H1 (cell line): ENCODE measurements around the gene TEX2. TPM values are rescaled to one million over a fixed set of nuclear protein-coding genes. Genes with fewer than 3 reads are reported as not detected.
A peak's percentile ranks its signal among the peaks of the same experiment; 100 is the strongest.

Experiments
- CTCF ChIA-PET: fragments of 300-600 bp; sonication (Branson Sonifier 250); formaldehyde crosslinking; loops from one replicate; lab custom pipeline; 2021; ENCODE audit not compliant: partially characterized antibody; lab: Charles Lee
- POLR2A ChIA-PET: fragments of 300-600 bp; sonication (Branson Sonifier 250); formaldehyde crosslinking; loops from one replicate; lab custom pipeline; 2021; ENCODE audit warnings: inconsistent platforms; ENCODE audit not compliant: partially characterized antibody; lab: Charles Lee
- DNase-seq, 2 experiments: peaks; one replicate each; pipeline versions ENCODE4 v3.0.0 to v3.0.0-alpha.2; 2010 to 2022; ENCODE audit warnings: low spot score in 2 of 2, low read depth in 1 of 2, mixed read lengths in 1 of 2
- FAIRE-seq: peaks from 2 replicates; lab custom pipeline; 2011; peaks lifted over from hg19 to GRCh38; lab: Jason Lieb, UNC
- H2AFZ ChIP-seq: 2 replicates; pipeline ENCODE4 v1.8.1; 2012; ENCODE audit warnings: low read length, inconsistent platforms
- H2AK5ac ChIP-seq: 2 replicates; pipeline ENCODE4 v1.6.1; 2013; ENCODE audit warnings: low read depth, low read length
- H2BK120ac ChIP-seq: replicated peaks from 2 replicates; pipeline ENCODE3; 2013; ENCODE audit warnings: low read depth, low read length, inconsistent platforms
- H2BK12ac ChIP-seq: 2 replicates; pipeline ENCODE4 v1.6.1; 2013; ENCODE audit warnings: low read depth, low read length
- H2BK15ac ChIP-seq: 2 replicates; pipeline ENCODE4 v1.6.1; 2013; ENCODE audit warnings: low read length
- H2BK20ac ChIP-seq: 2 replicates; pipeline ENCODE4 v1.6.1; 2013; ENCODE audit warnings: low read length
- H2BK5ac ChIP-seq: 2 replicates; pipeline ENCODE4 v1.6.1; 2013; ENCODE audit warnings: low read depth, low read length
- H3K14ac ChIP-seq: 2 replicates; pipeline ENCODE4 v1.6.1; 2013; ENCODE audit warnings: inconsistent platforms; ENCODE audit not compliant: insufficient read length
- H3K18ac ChIP-seq: 2 replicates; pipeline ENCODE4 v1.6.1; 2013; ENCODE audit warnings: low read length; ENCODE audit errors: extremely low read depth
- H3K23ac ChIP-seq: 2 replicates; pipeline ENCODE4 v1.6.1; 2013; ENCODE audit warnings: inconsistent platforms; ENCODE audit not compliant: insufficient read length
- H3K23me2 ChIP-seq: 2 replicates; pipeline ENCODE4 v1.6.1; 2013; ENCODE audit warnings: low read depth, low read length
- H3K27ac ChIP-seq: 2 replicates; pipeline ENCODE4 v1.6.1; 2011; ENCODE audit warnings: low read depth, low read length, inconsistent platforms
- H3K27me3 ChIP-seq, 4 experiments: replicated peaks in 1 of 4; 1 replicate in 1 of 4; 2 replicates in 3 of 4; pipeline versions ENCODE4 v1.6.1 to v1.8.1; 2011 to 2013; ENCODE audit warnings: low read length in 3 of 4, mild to moderate bottlenecking in 3 of 4, inconsistent platforms in 2 of 4, mixed read lengths in 2 of 4, moderate library complexity in 1 of 4; ENCODE audit not compliant: control insufficient read depth in 3 of 4, insufficient read depth in 3 of 4; ENCODE audit errors: extremely low read depth in 1 of 4
- H3K36me3 ChIP-seq, 4 experiments: 2 replicates each; pipeline versions ENCODE4 v1.6.1 to v1.8.1; 2011 to 2013; ENCODE audit warnings: mild to moderate bottlenecking in 4 of 4, low read length in 3 of 4, moderate library complexity in 2 of 4, control low read depth in 1 of 4, inconsistent platforms in 1 of 4; ENCODE audit not compliant: insufficient read depth in 4 of 4, control insufficient read depth in 2 of 4
- H3K4ac ChIP-seq: replicated peaks from 2 replicates; pipeline ENCODE3; 2013; ENCODE audit warnings: low read length, low read depth, mixed read lengths, inconsistent platforms; ENCODE audit not compliant: insufficient read length
- H3K4me1 ChIP-seq, 4 experiments: replicated peaks in 1 of 4; 1 replicate in 1 of 4; 2 replicates in 3 of 4; pipeline versions ENCODE4 v1.6.1 to v1.8.1; 2011 to 2013; ENCODE audit warnings: low read length in 3 of 4, inconsistent platforms in 2 of 4, mixed read lengths in 1 of 4; ENCODE audit not compliant: insufficient read depth in 4 of 4, control insufficient read depth in 3 of 4
- H3K4me2 ChIP-seq, 2 experiments: 2 replicates each; pipeline versions ENCODE4 v1.6.1 to v1.8.1; 2011 to 2013; ENCODE audit warnings: low read depth in 2 of 2, low read length in 2 of 2, control low read depth in 1 of 2, inconsistent platforms in 1 of 2, mild to moderate bottlenecking in 1 of 2; ENCODE audit not compliant: insufficient read depth in 1 of 2
- H3K4me3 ChIP-seq, 4 experiments: fragments of 200-600, 300-600 bp in 1 of 4; sonication (generic), shearing (Covaris generic), sonication (Bioruptor Twin) in 1 of 4; 2 replicates each; pipeline versions ENCODE4 v1.5.1 to v1.8.1; 2011 to 2016; ENCODE audit warnings: low read length in 4 of 4, low read depth in 3 of 4, control low read depth in 2 of 4, inconsistent platforms in 2 of 4, mild to moderate bottlenecking in 2 of 4, mixed read lengths in 1 of 4, moderate library complexity in 1 of 4; ENCODE audit not compliant: insufficient read depth in 2 of 4; ENCODE audit errors: extremely low read depth in 1 of 4
- H3K56ac ChIP-seq: replicated peaks from 2 replicates; pipeline ENCODE3; 2013; ENCODE audit warnings: low read depth, mild to moderate bottlenecking, mixed read lengths, low read length, inconsistent platforms; ENCODE audit not compliant: insufficient read length
- H3K79me1 ChIP-seq: 2 replicates; pipeline ENCODE4 v1.6.1; 2013; ENCODE audit warnings: low read depth, low read length, control low read depth
- H3K79me2 ChIP-seq, 2 experiments: 2 replicates each; pipeline versions ENCODE4 v1.6.1 to v1.8.1; 2012 to 2013; ENCODE audit warnings: low read length in 2 of 2, mild to moderate bottlenecking in 2 of 2, inconsistent platforms in 1 of 2; ENCODE audit not compliant: insufficient read depth in 2 of 2, control insufficient read depth in 1 of 2
- H3K9ac ChIP-seq, 4 experiments: replicated peaks in 1 of 4; 1 replicate in 1 of 4; 2 replicates in 3 of 4; pipeline versions ENCODE4 v1.6.1 to v1.8.1; 2011 to 2013; ENCODE audit warnings: low read depth in 3 of 4, low read length in 3 of 4, control low read depth in 2 of 4, mild to moderate bottlenecking in 2 of 4, moderate library complexity in 2 of 4, inconsistent platforms in 1 of 4; ENCODE audit errors: extremely low read depth in 1 of 4
- H3K9me3 ChIP-seq, 2 experiments: 2 replicates each; pipeline versions ENCODE4 v1.6.1 to v1.8.1; 2012 to 2013; ENCODE audit warnings: mild to moderate bottlenecking in 2 of 2, moderate library complexity in 2 of 2, control low read depth in 1 of 2, inconsistent platforms in 1 of 2, low read depth in 1 of 2, low read length in 1 of 2, mixed read lengths in 1 of 2; ENCODE audit not compliant: insufficient read depth in 2 of 2
- H4K20me1 ChIP-seq, 2 experiments: replicated peaks in 1 of 2; 2 replicates each; pipeline versions ENCODE3 to v1.8.1; 2011 to 2013; ENCODE audit warnings: inconsistent platforms in 2 of 2, low read length in 2 of 2, mild to moderate bottlenecking in 1 of 2; ENCODE audit not compliant: insufficient read depth in 2 of 2, control insufficient read depth in 1 of 2
- H4K5ac ChIP-seq: 2 replicates; pipeline ENCODE4 v1.6.1; 2013; ENCODE audit warnings: low read length, low read depth, mixed read lengths, inconsistent platforms; ENCODE audit not compliant: insufficient read length
- H4K8ac ChIP-seq: 2 replicates; pipeline ENCODE4 v1.8.0; 2013; ENCODE audit warnings: mild to moderate bottlenecking, moderate library complexity, low read length, inconsistent platforms; ENCODE audit not compliant: insufficient read depth; ENCODE audit errors: extremely low read depth
- H4K91ac ChIP-seq: replicated peaks from 2 replicates; pipeline ENCODE3; 2013; ENCODE audit warnings: low read length, mixed read lengths, inconsistent platforms; ENCODE audit not compliant: insufficient read length
- ASH2L ChIP-seq: fragments of 200-600, 300-600 bp; sonication (generic); IDR thresholded peaks from one replicate; pipeline ENCODE4 v1.7.1; 2017; ENCODE audit warnings: low read length
- CHD2 ChIP-seq: IDR thresholded peaks from 2 replicates; pipeline ENCODE4 v1.6.1; 2012; ENCODE audit warnings: low read length, improper control_type of control experiment
- CREB1 ChIP-seq: IDR thresholded peaks from 2 replicates; pipeline ENCODE4 v1.6.1; 2012; ENCODE audit warnings: inconsistent platforms
- GTF2F1 ChIP-seq: IDR thresholded peaks from 2 replicates; pipeline ENCODE4 v1.6.1; 2012; ENCODE audit warnings: low read depth, low read length, improper control_type of control experiment, borderline replicate concordance
- POLR2AphosphoS5 ChIP-seq: IDR thresholded peaks from 2 replicates; pipeline ENCODE4 v1.6.1; 2011; ENCODE audit warnings: low read depth, low read length
- RAD21 ChIP-seq, 2 experiments: IDR thresholded peaks in 1 of 2; conservative IDR thresholded peaks in 1 of 2; 2 replicates each; pipeline ENCODE4 v1.6.1; 2011; ENCODE audit warnings: low read depth in 2 of 2, low read length in 2 of 2, improper control_type of control experiment in 1 of 2, inconsistent platforms in 1 of 2, mild to moderate bottlenecking in 1 of 2, moderate library complexity in 1 of 2
- SIN3A ChIP-seq, 2 experiments: IDR thresholded peaks in 1 of 2; conservative IDR thresholded peaks in 1 of 2; 2 replicates each; pipeline ENCODE4 v1.6.1; 2011 to 2012; ENCODE audit warnings: low read length in 2 of 2, improper control_type of control experiment in 1 of 2, low read depth in 1 of 2, mild to moderate bottlenecking in 1 of 2
- SIX5 ChIP-seq: IDR thresholded peaks from 2 replicates; pipeline ENCODE4 v1.6.1; 2011; ENCODE audit warnings: mild to moderate bottlenecking, low read depth, low read length
- TAF1 ChIP-seq: IDR thresholded peaks from 2 replicates; pipeline ENCODE4 v1.6.1; 2011; ENCODE audit warnings: mild to moderate bottlenecking, low read depth, low read length
- TBP ChIP-seq: IDR thresholded peaks from 2 replicates; pipeline ENCODE4 v1.6.1; 2011; ENCODE audit warnings: low read depth, low read length, improper control_type of control experiment
- TEAD4 ChIP-seq: IDR thresholded peaks from 2 replicates; pipeline ENCODE4 v1.6.1; 2012; ENCODE audit warnings: low read depth, low read length, inconsistent platforms, mixed read lengths
- WGBS, 2 experiments: shearing (Covaris generic) in 1 of 2; methylation state at CpG; one replicate each; pipeline versions ENCODE4 v1.1.6 to v1.1.7; 2013 to 2015; ENCODE audit warnings: low lambda C conversion rate in 2 of 2, mixed read lengths in 2 of 2, inconsistent platforms in 1 of 2, low coverage in 1 of 2, missing lambda C conversion rate in 1 of 2; ENCODE audit not compliant: insufficient replicate concordance in 2 of 2, insufficient coverage in 1 of 2, insufficient read length in 1 of 2; ENCODE audit errors: extremely low coverage in 1 of 2, missing lambda C conversion rate in 1 of 2; 5-methylcytosine and 5-hydroxymethylcytosine counted together
- polyA plus RNA-seq, 7 experiments: library from polyadenylated mRNA; depleted of rRNA in 3 of 7; stranded (reverse) in 5 of 7; unstranded in 2 of 7; fragments of >200 nt in 5 of 7; fragments of 200-250 nt in 2 of 7; gene quantifications; 1 replicate in 5 of 7; 2 replicates in 1 of 7; 4 replicates in 1 of 7; pipeline versions ENCODE4 v1.2.1 to v1.2.3, GENCODE V29; 2011 to 2013; ENCODE audit warnings: missing spikeins in 2 of 7, mixed read lengths in 2 of 7
- total RNA-seq: library from RNA; stranded (reverse); fragmentation: NEBNext Ultra II Directional; extraction: Animal tissue kit (Norgen Biotek cat#: 25700); gene quantifications from 2 replicates; pipeline ENCODE4 v1.2.1, GENCODE V29; 2021
- TF ChIP-seq, protein P1 (sequence below): IDR thresholded peaks from 2 replicates; pipeline ENCODE4 v1.6.1; 2012; ENCODE audit warnings: inconsistent platforms

Gene TEX2
- total and polyA plus RNA-seq, 2 of the 8 experiments (the other 6 are each of a cell fraction or from before 2014, with no cell fraction given), result 6.1 to 15.6 TPM

DNA sequence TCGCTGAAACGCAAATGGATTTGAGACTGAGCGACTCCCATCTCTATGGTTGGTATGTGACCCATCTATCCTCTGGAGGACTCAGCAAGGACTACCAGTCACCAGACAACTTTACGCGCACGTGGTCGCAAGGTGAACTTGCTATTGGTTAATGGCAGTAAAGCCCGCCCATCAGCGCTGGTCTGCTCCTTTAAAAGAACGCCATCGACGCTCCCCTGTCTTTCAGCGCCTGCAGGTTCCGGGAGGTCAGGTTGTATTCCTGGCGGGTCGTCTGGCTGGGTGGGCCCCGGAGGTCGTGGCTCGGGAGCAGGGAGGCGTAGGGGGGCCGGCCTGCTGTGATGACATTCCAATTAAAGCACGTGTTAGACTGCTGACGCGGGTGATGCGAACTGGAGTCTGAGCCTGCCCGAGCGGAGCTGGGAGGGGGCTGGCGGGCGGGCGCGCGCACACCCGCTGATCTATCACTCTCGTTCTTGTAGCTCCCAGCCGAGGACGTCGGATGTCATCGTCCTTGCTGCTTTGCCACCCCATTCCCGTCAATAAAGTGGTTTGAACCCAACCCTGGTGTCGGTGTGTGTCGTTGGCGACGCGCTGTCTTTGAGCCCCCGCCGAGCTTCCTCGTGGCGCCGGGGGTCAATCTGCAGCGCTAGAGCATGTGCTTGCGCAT is 117.2 kb downstream of the TEX2 start:
- H3K27me3 ChIP-seq, result no peaks in the 10 kb centered on the region
- H2BK20ac ChIP-seq, result no peak overlapping the region
- no peak overlapping the region for H2BK12ac ChIP-seq
- H3K23ac ChIP-seq, result no peak overlapping the region
- DNase-seq, result peak; percentile 91 to 93
- POLR2A ChIA-PET, result interaction anchor here (0.6 to 7.3 kb wide), 96 partner anchors 13 to 512 kb away, joined by 3 to 193 read pairs (median 4); partner anchors contain the start of genes CEP95, CSHL1, DDX42 and DDX5
- H4K8ac ChIP-seq, result peak overlapping the region; percentile 96
- no peaks in the 10 kb centered on the region for H3K9me3 ChIP-seq
- peak overlapping the region; percentile 97 for H2BK5ac ChIP-seq
- peak overlapping the region; percentile 95 for H3K27ac ChIP-seq
- peaks cover 0 to 10% of the 10 kb centered on the region in 2 experiments; a peak in 1 of 4 replicates for H3K79me2 ChIP-seq
- H4K91ac ChIP-seq, result peak overlapping the region; percentile 95
- H3K4ac ChIP-seq, result peak overlapping the region; percentile 100
- H2BK15ac ChIP-seq, result no peak overlapping the region
- H3K4me1 ChIP-seq, result peaks cover 0 to 9% (median 3%) of the 10 kb centered on the region in 4 experiments; a peak in 5 of 7 replicates
- H2AK5ac ChIP-seq, result 0 out of 2 replicates have a peak overlapping the region, but pooled peaks have one; percentile 56
- H3K9ac ChIP-seq, result peak overlapping the region; percentile 88 to 96 (median 94)
- H3K36me3 ChIP-seq, result peaks cover 0 to 18% (median 2%) of the 10 kb centered on the region in 4 experiments; a peak in 4 of 8 replicates
- CTCF ChIA-PET, result interaction anchor here (0.9 to 2.3 kb wide), 7 partner anchors 10 to 175 kb away, joined by 3 to 10 read pairs (median 4); no protein-coding TSS in a partner anchor
- peak overlapping the region; percentile 92 for H3K56ac ChIP-seq
- peaks cover 6% of the 10 kb centered on the region for H3K23me2 ChIP-seq
- 1% methylated on average over 51 of the region's 51 CpGs; no CpG with 5 or more reads in 1 of the 2 experiments for WGBS, 2 experiments
- H3K18ac ChIP-seq, result peak overlapping the region; percentile 98
- H2BK120ac ChIP-seq, result no peak overlapping the region
- peak overlapping the region; percentile 98 for H4K5ac ChIP-seq
- peaks cover 0 to 4% of the 10 kb centered on the region in 2 experiments for H4K20me1 ChIP-seq
- H3K4me3 ChIP-seq, result peak overlapping the region; percentile 79 to 91 (median 82)
- H3K79me1 ChIP-seq, result no peaks in the 10 kb centered on the region
- FAIRE-seq, result peak; percentile 91
- no peak overlapping the region for H3K14ac ChIP-seq
- peak overlapping the region; percentile 91 to 92 for H3K4me2 ChIP-seq
- H2AFZ ChIP-seq, result no peak overlapping the region
- TF ChIP-seq POLR2AphosphoS5, result peak; percentile 99
- TF ChIP-seq, protein P1, sequence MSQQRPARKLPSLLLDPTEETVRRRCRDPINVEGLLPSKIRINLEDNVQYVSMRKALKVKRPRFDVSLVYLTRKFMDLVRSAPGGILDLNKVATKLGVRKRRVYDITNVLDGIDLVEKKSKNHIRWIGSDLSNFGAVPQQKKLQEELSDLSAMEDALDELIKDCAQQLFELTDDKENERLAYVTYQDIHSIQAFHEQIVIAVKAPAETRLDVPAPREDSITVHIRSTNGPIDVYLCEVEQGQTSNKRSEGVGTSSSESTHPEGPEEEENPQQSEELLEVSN, result peak; percentile 55
- TF ChIP-seq RAD21 (IDR thresholded peaks at IDR 0.05 in 1 of 2, conservative IDR thresholded peaks at IDR 0.05 in 1 of 2; ENCODE audit: low read depth in 2 of 2, low read length in 2 of 2), result no peak
- TF ChIP-seq SIN3A (conservative IDR thresholded peaks at IDR 0.05 in 1 of 2, IDR thresholded peaks at IDR 0.05 in 1 of 2; ENCODE audit: low read depth in 1 of 2, low read length in 2 of 2), result peak in 1 of 2 experiments; percentile 93
- peak; percentile 96 for TF ChIP-seq GTF2F1
- peak; percentile 98 for TF ChIP-seq TBP
- TF ChIP-seq TAF1, result peak; percentile 98
- peak; percentile 51 for TF ChIP-seq CREB1
- TF ChIP-seq SIX5, result no peak
- peak; percentile 68 for TF ChIP-seq ASH2L
- peak; percentile 89 for TF ChIP-seq TEAD4
- TF ChIP-seq CHD2, result peak; percentile 38
